Measurements from ENCODE around the gene TBC1D17.

Gene TBC1D17

GRCh38 chr19:49875857-49876421 is 1.6 kb upstream of the TBC1D17 start:
- DNase-seq (ENCODE audit: low read depth, low spot score) = no peak

- peak; percentile 97 for DNase-seq (ENCODE audit: low read depth, low spot score)
Measured at GRCh38 chr19:49876422-49877019, 981 bp upstream of the TBC1D17 start.

GRCh38 chr19:49877879-49878743 is 609 bp downstream of the TBC1D17 start:
- DNase-seq (ENCODE audit: low read depth, low spot score) = peak; percentile 91

- no peak for DNase-seq (ENCODE audit: low read depth, low spot score)
Measured at GRCh38 chr19:49878744-49879070, 1.2 kb downstream of the TBC1D17 start.

GRCh38 chr19:49879243-49879963 is 1.9 kb downstream of the TBC1D17 start:
- no peak for DNase-seq (ENCODE audit: low read depth, low spot score)

GRCh38 chr19:49880162-49880869 is 2.8 kb downstream of the TBC1D17 start:
- no peak for DNase-seq (ENCODE audit: low read depth, low spot score)

GRCh38 chr19:49881186-49881585 is 3.7 kb downstream of the TBC1D17 start:
- no peak for DNase-seq (ENCODE audit: low read depth, low spot score)

- no peak for DNase-seq (ENCODE audit: low read depth, low spot score)
Measured at GRCh38 chr19:49881672-49882394, 4.3 kb downstream of the TBC1D17 start.

GRCh38 chr19:49882643-49883042 is 5.1 kb downstream of the TBC1D17 start:
- DNase-seq (ENCODE audit: low read depth, low spot score) = no peak

- DNase-seq (ENCODE audit: low read depth, low spot score) = no peak
Measured at GRCh38 chr19:49883094-49883493, 5.6 kb downstream of the TBC1D17 start.

GRCh38 chr19:49884109-49884508 is 6.6 kb downstream of the TBC1D17 start:
- no peak for DNase-seq (ENCODE audit: low read depth, low spot score)

- no peak for DNase-seq (ENCODE audit: low read depth, low spot score)
Measured at GRCh38 chr19:49884760-49885159, 7.3 kb downstream of the TBC1D17 start.

- DNase-seq (ENCODE audit: low read depth, low spot score) = no peak
Measured at GRCh38 chr19:49887037-49887664, 9.6 kb downstream of the TBC1D17 start.

- DNase-seq (ENCODE audit: low read depth, low spot score) = no peak
Measured at GRCh38 chr19:49887665-49888509, 10.4 kb downstream of the TBC1D17 start.

- DNase-seq (ENCODE audit: low read depth, low spot score) = no peak
Measured at GRCh38 chr19:49888510-49888824, 11.0 kb downstream of the TBC1D17 start.

- DNase-seq (ENCODE audit: low read depth, low spot score) = no peak
Measured at GRCh38 chr19:49889038-49889686, 11.7 kb downstream of the TBC1D17 start.

- DNase-seq (ENCODE audit: low read depth, low spot score) = no peak
Measured at GRCh38 chr19:49889687-49890348, 12.3 kb downstream of the TBC1D17 start.

Measured in brain pericyte (primary cell).